HepG2 (cell line): ENCODE measurements around the gene TLN1. TPM values are rescaled to one million over a fixed set of nuclear protein-coding genes. Genes with fewer than 3 reads are reported as not detected.

Source experiments
- ARNTL ChIP-seq: sonication (generic); formaldehyde crosslinking; IDR thresholded peaks from 2 replicates; pipeline ENCODE4 v1.4.0; 2020; ENCODE audit warnings: mild to moderate bottlenecking, missing genetic modification reagents
- ELF1 ChIP-seq: sonication (generic); formaldehyde crosslinking; IDR thresholded peaks from 2 replicates; pipeline ENCODE4 v1.4.0; 2020; ENCODE audit warnings: missing genetic modification reagents
- FOSL2 ChIP-seq: sonication (generic); formaldehyde crosslinking; IDR thresholded peaks from 2 replicates; pipeline ENCODE4 v1.4.0; 2020; ENCODE audit warnings: missing genetic modification reagents
- GATAD1 ChIP-seq: IDR thresholded peaks from 2 replicates; pipeline ENCODE4 v1.6.1; 2016; ENCODE audit warnings: missing genetic modification reagents, missing compliant biosample characterization
- MAFG ChIP-seq: sonication (generic); formaldehyde crosslinking; IDR thresholded peaks from 2 replicates; pipeline ENCODE4 v1.5.1; 2020; ENCODE audit warnings: mild to moderate bottlenecking, missing genetic modification reagents
- MED13 ChIP-seq: sonication (generic); formaldehyde crosslinking; IDR thresholded peaks from 2 replicates; pipeline ENCODE4 v1.5.0; 2020; ENCODE audit warnings: missing genetic modification reagents
- MTF2 ChIP-seq: sonication (generic); formaldehyde crosslinking; IDR thresholded peaks from 2 replicates; pipeline ENCODE4 v1.5.0; 2020; ENCODE audit warnings: missing genetic modification reagents, borderline replicate concordance
- NR2F2 ChIP-seq: IDR thresholded peaks from 2 replicates; pipeline ENCODE4 v1.6.1; 2012; ENCODE audit warnings: low read depth, inconsistent platforms, borderline replicate concordance
- SMYD3 ChIP-seq: sonication (generic); formaldehyde crosslinking; IDR thresholded peaks from 2 replicates; pipeline ENCODE4 v1.8.1; 2023; ENCODE audit warnings: mild to moderate bottlenecking, missing genetic modification reagents
- SRSF9 ChIP-seq: fragments of 200-400 bp; formaldehyde crosslinking; IDR thresholded peaks from 2 replicates; pipeline ENCODE4 v1.6.1; 2018; ENCODE audit warnings: borderline replicate concordance, mild to moderate bottlenecking, low read depth, low read length; ENCODE audit not compliant: insufficient read depth, poor library complexity, severe bottlenecking
- ZNF251 ChIP-seq: sonication (generic); formaldehyde crosslinking; IDR thresholded peaks from 2 replicates; pipeline ENCODE4 v1.9.0; 2021; ENCODE audit warnings: mild to moderate bottlenecking, missing genetic modification reagents
- ZNF30 ChIP-seq: sonication (generic); formaldehyde crosslinking; IDR thresholded peaks from 2 replicates; pipeline ENCODE4 v1.5.0; 2020; ENCODE audit warnings: mild to moderate bottlenecking, missing genetic modification reagents
- polyA plus RNA-seq, 8 experiments: library from polyadenylated mRNA; depleted of rRNA in 3 of 8; stranded (reverse) in 7 of 8; unstranded in 1 of 8; fragments of >200 nt; fragmentation: Illumina TruSeq in 4 of 8; extraction: Trizol in 4 of 8; gene quantifications; 2 replicates each; pipeline versions ENCODE4 v1.2.1 to v1.2.3, GENCODE V29; 2011 to 2016; ENCODE audit warnings: low read depth in 4 of 8, missing spikeins in 1 of 8, mixed read lengths in 1 of 8; ENCODE audit not compliant: insufficient read depth in 1 of 8
- total RNA-seq, 5 experiments: library from RNA; depleted of rRNA; stranded (reverse); fragments of >200 nt; fragmentation: Illumina TruSeq; extraction: Trizol; gene quantifications; 2 replicates each; pipeline ENCODE4 v1.2.3, GENCODE V29; 2016; ENCODE audit warnings: low read depth in 1 of 5
- TF ChIP-seq, protein P1 (sequence below): sonication (generic); formaldehyde crosslinking; IDR thresholded peaks from 2 replicates; pipeline ENCODE4 v1.4.0; 2020; ENCODE audit warnings: missing genetic modification reagents
- TF ChIP-seq, protein P2 (sequence below): IDR thresholded peaks from 2 replicates; pipeline ENCODE4 v1.4.0; 2020; ENCODE audit warnings: mild to moderate bottlenecking, missing genetic modification reagents
- TF ChIP-seq, protein P3 (sequence below), 2 experiments: sonication (generic) in 1 of 2; formaldehyde crosslinking in 1 of 2; IDR thresholded peaks; 2 replicates each; pipeline versions ENCODE4 v1.4.0 to v1.6.1; 2016 to 2020; ENCODE audit warnings: borderline replicate concordance in 1 of 2, low read depth in 1 of 2, mild to moderate bottlenecking in 1 of 2, missing genetic modification reagents in 1 of 2
- TF ChIP-seq, protein P4 (sequence below): sonication (generic); formaldehyde crosslinking; IDR thresholded peaks from 2 replicates; pipeline ENCODE4 v1.5.0; 2020; ENCODE audit warnings: mild to moderate bottlenecking, missing genetic modification reagents

The TLN1 gene
- total and polyA plus RNA-seq, 2 of the 13 experiments (the other 11 are each of a cell fraction or from before 2014, with no cell fraction given): 35.2 to 51.8 TPM

DNA sequence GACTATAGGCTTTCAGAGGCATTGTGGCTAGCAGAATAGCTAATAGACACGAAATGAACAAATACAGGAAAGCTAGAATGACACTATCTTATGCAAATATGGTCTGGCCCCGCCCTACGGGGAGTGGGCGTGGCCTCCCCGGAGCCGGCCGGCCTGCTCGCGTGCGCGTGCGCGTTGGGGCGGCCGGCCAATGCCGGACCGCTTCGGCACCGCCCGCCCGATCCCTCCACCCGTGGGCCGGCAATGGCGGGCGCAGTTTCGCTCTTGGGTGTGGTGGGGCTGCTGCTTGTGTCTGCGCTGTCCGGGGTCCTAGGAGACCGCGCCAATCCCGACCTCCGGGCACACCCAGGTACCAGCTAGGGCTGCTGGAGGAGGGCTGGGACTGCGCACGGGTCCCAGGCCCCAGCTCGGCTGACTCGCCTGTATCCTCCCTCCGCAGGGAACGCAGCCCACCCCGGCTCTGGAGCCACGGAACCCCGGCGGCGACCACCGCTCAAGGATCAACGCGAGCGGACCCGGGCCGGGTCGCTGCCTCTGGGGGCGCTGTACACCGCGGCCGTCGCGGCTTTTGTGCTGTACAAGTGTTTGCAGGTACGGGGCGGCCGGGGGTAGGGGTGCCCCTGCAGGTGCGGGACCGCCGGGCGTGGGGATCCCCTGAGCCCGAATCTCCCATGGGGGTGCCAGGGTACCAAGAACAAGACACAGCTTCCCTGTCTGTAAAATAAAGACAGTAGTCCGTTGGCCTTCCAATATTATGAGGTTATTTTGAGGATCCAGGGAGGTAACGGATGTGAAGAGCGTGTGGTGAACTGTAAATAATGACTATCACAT is 73.6 kb downstream of the TLN1 start, which contains the start of gene CCDC107 (continued):
- TF ChIP-seq, protein P1, sequence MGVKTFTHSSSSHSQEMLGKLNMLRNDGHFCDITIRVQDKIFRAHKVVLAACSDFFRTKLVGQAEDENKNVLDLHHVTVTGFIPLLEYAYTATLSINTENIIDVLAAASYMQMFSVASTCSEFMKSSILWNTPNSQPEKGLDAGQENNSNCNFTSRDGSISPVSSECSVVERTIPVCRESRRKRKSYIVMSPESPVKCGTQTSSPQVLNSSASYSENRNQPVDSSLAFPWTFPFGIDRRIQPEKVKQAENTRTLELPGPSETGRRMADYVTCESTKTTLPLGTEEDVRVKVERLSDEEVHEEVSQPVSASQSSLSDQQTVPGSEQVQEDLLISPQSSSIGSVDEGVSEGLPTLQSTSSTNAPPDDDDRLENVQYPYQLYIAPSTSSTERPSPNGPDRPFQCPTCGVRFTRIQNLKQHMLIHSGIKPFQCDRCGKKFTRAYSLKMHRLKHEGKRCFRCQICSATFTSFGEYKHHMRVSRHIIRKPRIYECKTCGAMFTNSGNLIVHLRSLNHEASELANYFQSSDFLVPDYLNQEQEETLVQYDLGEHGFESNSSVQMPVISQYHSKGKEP (CRISPR knock-in tag): no peak
- TF ChIP-seq ARNTL (CRISPR knock-in tag): no peak
- TF ChIP-seq ELF1: no peak
- no peak for TF ChIP-seq MED13
- TF ChIP-seq MTF2 (CRISPR knock-in tag): no peak
- peak; percentile 27; the same call in 1 of the 2 replicates for TF ChIP-seq FOSL2 (CRISPR knock-in tag)
- no peak for TF ChIP-seq SRSF9
- TF ChIP-seq NR2F2: no peak
- TF ChIP-seq SMYD3: no peak
- TF ChIP-seq, protein P2, sequence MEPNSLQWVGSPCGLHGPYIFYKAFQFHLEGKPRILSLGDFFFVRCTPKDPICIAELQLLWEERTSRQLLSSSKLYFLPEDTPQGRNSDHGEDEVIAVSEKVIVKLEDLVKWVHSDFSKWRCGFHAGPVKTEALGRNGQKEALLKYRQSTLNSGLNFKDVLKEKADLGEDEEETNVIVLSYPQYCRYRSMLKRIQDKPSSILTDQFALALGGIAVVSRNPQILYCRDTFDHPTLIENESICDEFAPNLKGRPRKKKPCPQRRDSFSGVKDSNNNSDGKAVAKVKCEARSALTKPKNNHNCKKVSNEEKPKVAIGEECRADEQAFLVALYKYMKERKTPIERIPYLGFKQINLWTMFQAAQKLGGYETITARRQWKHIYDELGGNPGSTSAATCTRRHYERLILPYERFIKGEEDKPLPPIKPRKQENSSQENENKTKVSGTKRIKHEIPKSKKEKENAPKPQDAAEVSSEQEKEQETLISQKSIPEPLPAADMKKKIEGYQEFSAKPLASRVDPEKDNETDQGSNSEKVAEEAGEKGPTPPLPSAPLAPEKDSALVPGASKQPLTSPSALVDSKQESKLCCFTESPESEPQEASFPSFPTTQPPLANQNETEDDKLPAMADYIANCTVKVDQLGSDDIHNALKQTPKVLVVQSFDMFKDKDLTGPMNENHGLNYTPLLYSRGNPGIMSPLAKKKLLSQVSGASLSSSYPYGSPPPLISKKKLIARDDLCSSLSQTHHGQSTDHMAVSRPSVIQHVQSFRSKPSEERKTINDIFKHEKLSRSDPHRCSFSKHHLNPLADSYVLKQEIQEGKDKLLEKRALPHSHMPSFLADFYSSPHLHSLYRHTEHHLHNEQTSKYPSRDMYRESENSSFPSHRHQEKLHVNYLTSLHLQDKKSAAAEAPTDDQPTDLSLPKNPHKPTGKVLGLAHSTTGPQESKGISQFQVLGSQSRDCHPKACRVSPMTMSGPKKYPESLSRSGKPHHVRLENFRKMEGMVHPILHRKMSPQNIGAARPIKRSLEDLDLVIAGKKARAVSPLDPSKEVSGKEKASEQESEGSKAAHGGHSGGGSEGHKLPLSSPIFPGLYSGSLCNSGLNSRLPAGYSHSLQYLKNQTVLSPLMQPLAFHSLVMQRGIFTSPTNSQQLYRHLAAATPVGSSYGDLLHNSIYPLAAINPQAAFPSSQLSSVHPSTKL (CRISPR knock-in tag): peak; percentile 51; the same call in 1 of the 2 replicates
- no peak for TF ChIP-seq GATAD1 (CRISPR knock-in tag)
- TF ChIP-seq, protein P3, sequence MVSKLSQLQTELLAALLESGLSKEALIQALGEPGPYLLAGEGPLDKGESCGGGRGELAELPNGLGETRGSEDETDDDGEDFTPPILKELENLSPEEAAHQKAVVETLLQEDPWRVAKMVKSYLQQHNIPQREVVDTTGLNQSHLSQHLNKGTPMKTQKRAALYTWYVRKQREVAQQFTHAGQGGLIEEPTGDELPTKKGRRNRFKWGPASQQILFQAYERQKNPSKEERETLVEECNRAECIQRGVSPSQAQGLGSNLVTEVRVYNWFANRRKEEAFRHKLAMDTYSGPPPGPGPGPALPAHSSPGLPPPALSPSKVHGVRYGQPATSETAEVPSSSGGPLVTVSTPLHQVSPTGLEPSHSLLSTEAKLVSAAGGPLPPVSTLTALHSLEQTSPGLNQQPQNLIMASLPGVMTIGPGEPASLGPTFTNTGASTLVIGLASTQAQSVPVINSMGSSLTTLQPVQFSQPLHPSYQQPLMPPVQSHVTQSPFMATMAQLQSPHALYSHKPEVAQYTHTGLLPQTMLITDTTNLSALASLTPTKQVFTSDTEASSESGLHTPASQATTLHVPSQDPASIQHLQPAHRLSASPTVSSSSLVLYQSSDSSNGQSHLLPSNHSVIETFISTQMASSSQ (IDR thresholded peaks at IDR 0.05; ENCODE audit: low read depth): no peak
- TF ChIP-seq, protein P3 (CRISPR knock-in tag; IDR thresholded peaks at IDR 0.05; ENCODE audit: borderline replicate concordance): no peak; the same call in 1 of the 2 replicates
- TF ChIP-seq ZNF251 (CRISPR knock-in tag): no peak
- no peak for TF ChIP-seq MAFG (CRISPR knock-in tag)
- no peak for TF ChIP-seq ZNF30
- TF ChIP-seq, protein P4, sequence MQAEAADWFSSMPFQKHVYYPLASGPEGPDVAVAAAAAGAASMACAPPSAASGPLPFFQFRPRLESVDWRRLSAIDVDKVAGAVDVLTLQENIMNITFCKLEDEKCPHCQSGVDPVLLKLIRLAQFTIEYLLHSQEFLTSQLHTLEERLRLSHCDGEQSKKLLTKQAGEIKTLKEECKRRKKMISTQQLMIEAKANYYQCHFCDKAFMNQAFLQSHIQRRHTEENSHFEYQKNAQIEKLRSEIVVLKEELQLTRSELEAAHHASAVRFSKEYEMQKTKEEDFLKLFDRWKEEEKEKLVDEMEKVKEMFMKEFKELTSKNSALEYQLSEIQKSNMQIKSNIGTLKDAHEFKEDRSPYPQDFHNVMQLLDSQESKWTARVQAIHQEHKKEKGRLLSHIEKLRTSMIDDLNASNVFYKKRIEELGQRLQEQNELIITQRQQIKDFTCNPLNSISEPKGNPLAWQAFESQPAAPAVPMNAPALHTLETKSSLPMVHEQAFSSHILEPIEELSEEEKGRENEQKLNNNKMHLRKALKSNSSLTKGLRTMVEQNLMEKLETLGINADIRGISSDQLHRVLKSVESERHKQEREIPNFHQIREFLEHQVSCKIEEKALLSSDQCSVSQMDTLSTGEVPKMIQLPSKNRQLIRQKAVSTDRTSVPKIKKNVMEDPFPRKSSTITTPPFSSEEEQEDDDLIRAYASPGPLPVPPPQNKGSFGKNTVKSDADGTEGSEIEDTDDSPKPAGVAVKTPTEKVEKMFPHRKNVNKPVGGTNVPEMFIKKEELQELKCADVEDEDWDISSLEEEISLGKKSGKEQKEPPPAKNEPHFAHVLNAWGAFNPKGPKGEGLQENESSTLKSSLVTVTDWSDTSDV (CRISPR knock-in tag): no peak
